ENCODE measurements around the gene HIVEP3.

The HIVEP3 gene

GRCh38 chr1:41488040-41488951 is 430.4 kb downstream of the HIVEP3 start:
- DNase-seq = no peak

- DNase-seq = no peak
Measured at GRCh38 chr1:41487126-41488039, 431.3 kb downstream of the HIVEP3 start.

- DNase-seq = no peak
Measured at GRCh38 chr1:41486371-41487125, 432.2 kb downstream of the HIVEP3 start.

GRCh38 chr1:41486053-41486370 is 432.7 kb downstream of the HIVEP3 start:
- DNase-seq = no peak

- no peak for DNase-seq
Measured at GRCh38 chr1:41485605-41486004, 433.1 kb downstream of the HIVEP3 start.

- DNase-seq = no peak
Measured at GRCh38 chr1:41484402-41485241, 434.1 kb downstream of the HIVEP3 start, which contains the start of gene EDN2. Gene EDN2 (minus strand): TSS chr1:41484683. CDS start chr1:41484601, 82 bp downstream.

GRCh38 chr1:41483960-41484401 is 434.7 kb downstream of the HIVEP3 start:
- no peak for DNase-seq

GRCh38 chr1:41483001-41483850 is 435.5 kb downstream of the HIVEP3 start:
- DNase-seq = no peak

GRCh38 chr1:41482001-41482765 is 436.5 kb downstream of the HIVEP3 start:
- DNase-seq = no peak

- no peak for DNase-seq
Measured at GRCh38 chr1:41481109-41481775, 437.5 kb downstream of the HIVEP3 start.

GRCh38 chr1:41480204-41481108 is 438.3 kb downstream of the HIVEP3 start:
- DNase-seq = no peak

- no peak for DNase-seq
Measured at GRCh38 chr1:41479808-41480160, 438.9 kb downstream of the HIVEP3 start.

GRCh38 chr1:41479000-41479807 is 439.5 kb downstream of the HIVEP3 start:
- no peak for DNase-seq

- DNase-seq = no peak
Measured at GRCh38 chr1:41478118-41478748, 440.5 kb downstream of the HIVEP3 start.

- no peak for DNase-seq
Measured at GRCh38 chr1:41476807-41477361, 441.8 kb downstream of the HIVEP3 start.

- no peak for DNase-seq
Measured at GRCh38 chr1:41475859-41476567, 442.7 kb downstream of the HIVEP3 start.

Data from CD4-positive, alpha-beta T cell treated with Interleukin-21 for 1 hour (primary cell).